Renal cortical epithelial cell (primary cell): ENCODE results near the gene KLHL28. TPM values are rescaled to one million over a fixed set of nuclear protein-coding genes. Genes with fewer than 3 reads are reported as not detected.
"Not testable (repeated sequence)": the region's sequence is repeated elsewhere in the genome, so short reads cannot be mapped to it uniquely, and the experiment has no call there.

Experiments used
- DNase-seq: peaks from one replicate; pipeline ENCODE4 v3.0.0-alpha.2; 2011; ENCODE audit warnings: low read depth
- total RNA-seq: library from RNA; depleted of rRNA; stranded (reverse); fragments of >200 nt; gene quantifications from 2 replicates; pipeline ENCODE4 v1.2.3, GENCODE V29; 2014

Gene KLHL28
- total RNA-seq, 1 donor from 2014 or later, result 18.9 TPM

- no peak for DNase-seq
Observed at GRCh38 chr14:44896275-44897040, 65.3 kb downstream of the KLHL28 start.

- peak; percentile 71 for DNase-seq
Observed at GRCh38 chr14:44895716-44896115, 66.0 kb downstream of the KLHL28 start.

DNA sequence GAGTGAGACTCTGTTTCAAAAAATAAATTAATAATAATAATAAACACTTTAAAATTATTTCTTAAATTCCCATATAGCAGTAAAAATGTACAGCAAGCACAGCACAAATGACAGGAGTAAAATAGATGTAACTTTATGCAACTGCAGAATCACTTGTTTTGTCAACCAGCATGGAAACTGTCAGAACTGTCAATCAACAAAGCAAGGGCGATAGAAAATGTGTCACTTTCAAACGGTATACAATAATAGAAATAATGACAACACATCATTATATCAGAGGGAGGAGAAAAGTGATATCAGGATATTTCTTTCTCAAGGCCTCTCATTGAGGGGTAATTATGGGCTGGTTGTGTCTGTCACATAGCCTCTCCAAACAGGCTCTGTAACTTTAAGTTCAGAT is 68.2 kb downstream of the KLHL28 start:
- DNase-seq, result no peak

- DNase-seq, result not testable (repeated sequence)
Observed at GRCh38 chr14:44891726-44892372, 69.9 kb downstream of the KLHL28 start.

- no peak for DNase-seq
Observed at GRCh38 chr14:44889595-44890471, 71.9 kb downstream of the KLHL28 start.

- DNase-seq, result no peak
Observed at GRCh38 chr14:44887596-44887955, 74.2 kb downstream of the KLHL28 start.

DNA sequence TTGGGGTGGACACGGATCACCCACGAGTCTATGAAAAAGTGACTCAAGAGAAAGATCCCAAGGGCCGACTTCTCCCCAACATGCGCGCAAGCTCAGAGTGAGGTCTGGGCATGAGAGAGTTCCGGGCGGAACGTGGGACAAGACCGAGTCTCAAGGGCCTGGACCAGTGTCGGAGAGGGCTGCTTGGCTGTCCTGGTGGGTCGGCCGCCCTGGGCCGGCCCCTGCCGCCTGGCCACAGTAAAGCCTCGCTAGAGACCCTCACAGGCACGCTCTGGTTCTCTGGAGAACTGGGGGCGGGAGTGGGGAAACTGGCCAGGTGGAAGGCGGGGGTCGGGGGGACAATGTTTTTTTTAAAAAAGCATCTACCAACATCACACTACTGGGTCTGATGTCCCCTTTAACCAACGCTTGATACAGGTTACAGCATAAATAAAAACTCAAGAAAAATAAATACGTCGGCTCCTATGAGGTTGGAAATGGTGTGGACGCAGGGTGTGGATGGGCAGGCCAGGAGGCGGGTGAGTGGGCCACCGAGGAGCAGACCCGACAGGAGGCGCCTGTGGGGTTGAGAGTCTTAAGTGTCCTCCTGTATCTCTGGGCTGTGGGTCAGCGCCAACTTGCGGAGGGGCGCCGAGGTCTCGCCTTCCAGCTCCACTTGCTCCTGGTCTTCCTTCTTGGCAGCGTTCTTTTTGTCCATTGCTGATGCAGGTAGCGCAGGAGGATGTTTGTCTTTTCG is 74.7 kb downstream of the KLHL28 start:
- no peak for DNase-seq

DNA sequence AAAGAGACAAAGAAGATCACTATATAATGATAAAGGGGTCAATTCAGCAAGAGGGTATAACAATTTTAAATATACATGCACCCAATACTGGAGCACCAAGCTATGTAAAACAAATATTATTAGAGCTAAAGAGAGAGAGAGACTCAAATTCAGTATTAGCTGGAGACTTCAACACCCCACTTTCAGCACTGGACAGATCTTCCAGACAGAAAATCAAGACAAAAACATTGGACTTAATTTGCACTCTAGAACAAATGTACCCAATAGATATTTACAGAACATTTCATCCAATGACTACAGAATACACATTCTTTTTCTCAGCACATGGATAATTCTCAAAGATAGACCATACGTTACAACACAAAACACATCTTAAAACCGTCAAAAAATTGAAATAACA is 81.0 kb downstream of the KLHL28 start:
- DNase-seq, result no peak

Other genes with a start within 250 kb of the KLHL28 start
- 14.2 and 40.5 TPM in 2 replicates for gene TOGARAM1, start 243 bp upstream of the KLHL28 start, total RNA-seq
- gene PRPF39, start 122.2 kb upstream of the KLHL28 start, total RNA-seq, result 25.9 and 40.1 TPM in 2 replicates
- gene FKBP3, start 172.5 kb upstream of the KLHL28 start, total RNA-seq, result 40.6 and 64.9 TPM in 2 replicates
- 4.7 and 6.8 TPM in 2 replicates for gene FANCM, start 174.0 kb upstream of the KLHL28 start, total RNA-seq